Thyroid gland (tissue), 4 donors: ENCODE data around the gene KAZN. TPM values are rescaled to one million over a fixed set of nuclear protein-coding genes. Genes with fewer than 3 reads are reported as not detected.

Experiments used
- DNase-seq, 2 donors: peaks; one replicate each; pipeline ENCODE4 v3.0.0-alpha.2; 2019
- H3K27ac ChIP-seq, 3 donors: fragments of 200-600 bp; sonication (generic); 1 replicate in 2 of 3; 2 replicates in 1 of 3; pipeline ENCODE4 v1.5.1; 2016 to 2019; ENCODE audit warnings: mild to moderate bottlenecking in 1 of 3, moderate library complexity in 1 of 3
- H3K27me3 ChIP-seq: fragments of 200-600 bp; sonication (generic); one replicate; pipeline ENCODE4 v1.5.1; 2019
- H3K36me3 ChIP-seq, 2 donors: fragments of 200-600 bp; sonication (generic); one replicate each; pipeline ENCODE4 v1.5.1; 2016 to 2019
- H3K4me1 ChIP-seq, 2 donors: fragments of 200-600 bp; sonication (generic); one replicate each; pipeline ENCODE4 v1.5.1; 2017 to 2019
- H3K4me3 ChIP-seq, 3 donors: fragments of 200-600 bp; sonication (generic); replicated peaks in 1 of 3; 1 replicate in 2 of 3; 2 replicates in 1 of 3; pipeline ENCODE4 v1.5.1; 2016; ENCODE audit warnings: mild to moderate bottlenecking in 1 of 3
- H3K9me3 ChIP-seq: fragments of 200-600 bp; sonication (generic); one replicate; pipeline ENCODE4 v1.5.1; 2017
- CTCF ChIP-seq, 6 experiments: fragments of 200-600 bp in 3 of 6; fragments of 450-650 bp in 3 of 6; sonication (generic) in 3 of 6; IDR thresholded peaks; one replicate each; pipeline ENCODE4 v1.5.1; 2016 to 2019; ENCODE audit warnings: antibody characterized with exemption in 6 of 6, mild to moderate bottlenecking in 2 of 6, inconsistent platforms in 1 of 6, moderate library complexity in 1 of 6
- POLR2A ChIP-seq, 2 donors: fragments of 450-650 bp; IDR thresholded peaks; one replicate each; pipeline ENCODE4 v1.6.1; 2017; ENCODE audit warnings: antibody characterized with exemption in 2 of 2, mild to moderate bottlenecking in 2 of 2, moderate library complexity in 1 of 2
- WGBS, 2 donors: methylation state at CpG; one replicate each; pipeline ENCODE4 v1.1.5; 2017; 5-methylcytosine and 5-hydroxymethylcytosine counted together
- intact Hi-C: fragments of 100-400 bp; cut with DNase I; formaldehyde crosslinking; loops from one replicate; pipeline ENCODE4 v1.15.1; 2023
- total RNA-seq, 4 donors: library from RNA; depleted of rRNA; stranded (reverse); fragments of >200 nt; gene quantifications; one replicate each; pipeline ENCODE4 v1.2.3, GENCODE V29; 2016

Gene KAZN
- total RNA-seq, 4 donors from 2014 or later, result 14.8 to 28.6 (median 18.2) TPM

GRCh38 chr1:14605945-14606344 is 7.5 kb downstream of the KAZN start:
- TF ChIP-seq CTCF (IDR thresholded peaks at IDR 0.05) (no peak), POLR2A (IDR thresholded peaks at IDR 0.05) (no peak)
- Histone ChIP-seq H3K36me3 (no peaks in the 10 kb centered on the region), H3K27ac (no peak overlapping the region), H3K4me3 (no peak overlapping the region), H3K4me1 (peaks cover 6 to 13% of the 10 kb centered on the region in 2 donors), H3K27me3 (no peaks in the 10 kb centered on the region), H3K9me3 (no peaks in the 10 kb centered on the region)
- intact Hi-C loops, result no loop called here
- peak; percentile 35 to 42 for DNase-seq
- WGBS, 2 donors, result 81 to 91% methylated on average over 1 of the region's 1 CpG

- H3K27ac ChIP-seq, result no peak overlapping the region
- TF ChIP-seq CTCF (IDR thresholded peaks at IDR 0.05) (peak in 2 of 6 experiments; percentile 12 to 16), POLR2A (IDR thresholded peaks at IDR 0.05) (no peak)
- H3K4me1 ChIP-seq, result peaks cover 4 to 12% of the 10 kb centered on the region in 2 donors
- no peaks in the 10 kb centered on the region for H3K36me3 ChIP-seq
- no peak for DNase-seq
- H3K27me3 ChIP-seq, result no peaks in the 10 kb centered on the region
- H3K4me3 ChIP-seq, result no peak overlapping the region
- 0 to 47% methylated on average over 1 of the region's 1 CpG for WGBS, 2 donors
- intact Hi-C loops, result no loop called here
- H3K9me3 ChIP-seq, result no peaks in the 10 kb centered on the region
Measured at GRCh38 chr1:14606632-14607031, 8.1 kb downstream of the KAZN start.

GRCh38 chr1:14607295-14607694 is 8.8 kb downstream of the KAZN start:
- no peaks in the 10 kb centered on the region for H3K27me3 ChIP-seq
- H3K4me1 ChIP-seq, result peaks cover 0 to 6% of the 10 kb centered on the region in 2 donors
- 81 to 86% methylated on average over 5 of the region's 5 CpGs for WGBS, 2 donors
- intact Hi-C loops, result no loop called here
- no peaks in the 10 kb centered on the region for H3K36me3 ChIP-seq
- DNase-seq, result no peak
- H3K9me3 ChIP-seq, result no peaks in the 10 kb centered on the region
- no peak for TF ChIP-seq POLR2A (IDR thresholded peaks at IDR 0.05)
- TF ChIP-seq CTCF (IDR thresholded peaks at IDR 0.05), result no peak
- no peak overlapping the region for H3K27ac ChIP-seq
- H3K4me3 ChIP-seq, result no peak overlapping the region

- intact Hi-C loops, result no loop called here
Measured at GRCh38 chr1:14608308-14608707, 9.8 kb downstream of the KAZN start.

GRCh38 chr1:14610761-14611160 is 12.3 kb downstream of the KAZN start:
- no peak for DNase-seq
- Histone ChIP-seq H3K27ac (no peak overlapping the region), H3K4me1 (peaks cover 0 to 2% of the 10 kb centered on the region in 2 donors), H3K9me3 (no peaks in the 10 kb centered on the region), H3K36me3 (no peaks in the 10 kb centered on the region), H3K4me3 (no peak overlapping the region), H3K27me3 (no peaks in the 10 kb centered on the region)
- TF ChIP-seq CTCF (IDR thresholded peaks at IDR 0.05), result no peak
- TF ChIP-seq POLR2A (IDR thresholded peaks at IDR 0.05), result no peak
- intact Hi-C loops, result no loop called here
- 90 to 94% methylated on average over 4 of the region's 4 CpGs for WGBS, 2 donors

More at GRCh38 chr1:14608308-14608707, 9.8 kb downstream of the KAZN start:
- no peak for DNase-seq
- Histone ChIP-seq H3K9me3 (no peaks in the 10 kb centered on the region), H3K4me1 (peaks cover 0 to 5% of the 10 kb centered on the region in 2 donors), H3K36me3 (no peaks in the 10 kb centered on the region), H3K27ac (no peak overlapping the region), H3K27me3 (no peaks in the 10 kb centered on the region), H3K4me3 (no peak overlapping the region)
- 94 to 98% methylated on average over 3 of the region's 3 CpGs for WGBS, 2 donors
- no peak for TF ChIP-seq POLR2A (IDR thresholded peaks at IDR 0.05)
- TF ChIP-seq CTCF (IDR thresholded peaks at IDR 0.05), result no peak
